HG03565 (cell line): ENCODE measurements around the gene PPM1M.

Source experiments
- ATAC-seq: cut with Tn5 transposase; IDR thresholded peaks from one replicate; pipeline ENCODE4 v1.9.1; 2021; ENCODE audit warnings: mild to moderate bottlenecking, moderate library complexity; ENCODE audit not compliant: unreplicated experiment

The PPM1M gene

GRCh38 chr3:52294320-52295150 lies 49.0 kb downstream of the PPM1M start:
- ATAC-seq = no peak

GRCh38 chr3:52295671-52296208 lies 50.2 kb downstream of the PPM1M start:
- no peak for ATAC-seq

GRCh38 chr3:52297242-52298148 lies 51.9 kb downstream of the PPM1M start:
- no peak for ATAC-seq

GRCh38 chr3:52298149-52299098 lies 52.9 kb downstream of the PPM1M start:
- ATAC-seq = no peak

- no peak for ATAC-seq
These were observed 53.8 kb downstream of the PPM1M start for GRCh38 chr3:52299247-52299878.
